HG03066 (cell line): Measurements from ENCODE around the gene ZBTB26.
"Not testable (repeated sequence)": the region's sequence is repeated elsewhere in the genome, so short reads cannot be mapped to it uniquely, and the experiment has no call there.

Source experiments
- ATAC-seq: cut with Tn5 transposase; IDR thresholded peaks from one replicate; pipeline ENCODE4 v1.9.1; 2021; ENCODE audit warnings: low read depth; ENCODE audit not compliant: unreplicated experiment

Gene ZBTB26

DNA sequence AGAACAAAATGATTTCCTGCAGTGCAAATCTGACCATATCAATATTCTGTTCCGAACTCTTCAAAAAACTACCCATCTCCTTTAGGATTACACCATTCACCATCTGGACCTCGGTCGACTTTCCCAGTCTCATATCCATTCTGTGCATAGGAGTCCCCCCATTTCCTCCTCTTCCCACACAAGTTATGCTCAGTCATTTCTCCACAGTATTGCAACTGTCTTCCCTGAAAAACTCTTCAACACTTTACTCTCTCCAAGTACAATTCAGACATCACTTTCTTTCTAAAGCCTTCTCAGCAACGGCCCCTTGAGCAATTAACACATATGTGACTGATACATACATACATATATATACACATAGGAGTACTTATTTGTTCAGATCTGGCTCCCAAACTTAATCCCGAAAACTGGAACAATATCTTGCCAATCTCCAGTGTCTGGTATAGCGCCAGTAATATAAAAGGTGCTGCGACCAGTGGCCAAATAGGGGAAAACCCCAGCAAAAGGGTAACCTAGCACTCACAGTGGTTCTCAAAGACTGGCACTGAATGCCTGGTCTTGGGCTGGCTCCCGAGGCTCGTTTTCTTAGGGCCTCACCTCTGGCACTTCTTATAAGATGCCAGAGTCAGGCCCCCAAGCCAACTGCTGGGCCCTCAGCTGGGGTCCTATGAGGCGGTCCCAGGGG, 629 bp downstream of the ZBTB26 start:
- no peak for ATAC-seq

GRCh38 chr9:122929796-122930354, 1.4 kb downstream of the ZBTB26 start:
- ATAC-seq = no peak

- no peak for ATAC-seq
These were observed 7.4 kb downstream of the ZBTB26 start for GRCh38 chr9:122923947-122924346.

- ATAC-seq = no peak
These were observed 8.6 kb downstream of the ZBTB26 start for GRCh38 chr9:122922713-122923112.

GRCh38 chr9:122918310-122918709, 13.0 kb downstream of the ZBTB26 start:
- no peak for ATAC-seq

DNA sequence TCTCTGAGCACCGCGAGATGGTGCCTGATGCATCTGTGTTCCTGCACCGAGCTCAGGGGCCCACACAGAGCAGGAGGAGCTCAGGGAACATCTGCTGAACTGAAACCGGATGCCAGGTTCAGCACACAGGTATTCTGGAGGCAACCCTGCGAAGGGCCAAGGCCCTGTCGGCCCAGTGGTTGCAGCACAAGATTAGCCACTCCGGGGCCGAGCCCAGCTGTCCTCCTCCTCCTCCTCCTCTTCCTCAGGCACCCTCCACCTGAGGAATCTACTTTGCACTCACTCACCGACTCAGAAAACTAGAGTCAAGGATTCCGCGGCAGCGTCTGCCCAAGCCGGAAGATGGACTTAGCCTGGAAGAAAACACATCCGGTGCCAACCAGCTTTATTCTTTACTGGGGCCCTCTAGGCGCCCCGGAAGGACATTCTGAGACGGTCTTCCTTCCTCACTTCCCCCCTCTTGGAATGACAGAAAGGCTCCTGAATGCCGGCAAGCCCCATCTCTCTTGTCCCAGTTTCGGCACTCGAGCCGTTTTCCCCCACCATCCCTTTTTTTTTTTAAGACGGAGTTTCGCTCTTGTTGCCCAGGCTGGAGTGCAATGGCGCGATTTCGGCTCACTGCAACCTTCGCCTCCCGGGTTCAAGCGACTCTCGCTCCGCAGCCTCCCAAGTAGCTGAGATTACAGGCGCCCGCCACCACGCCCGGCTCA, 18.2 kb downstream of the ZBTB26 start, which contains the start of gene ZBTB6:
ZBTB6 (minus strand) TSS at position 360 of the 710 bp plus-strand sequence. CDS start 1,251 bp downstream, outside the sequence.
- ATAC-seq = peak; percentile 99

GRCh38 chr9:122912671-122912963, 18.7 kb downstream of the ZBTB26 start:
- ATAC-seq = no peak

- not testable (repeated sequence) for ATAC-seq
These were observed 25.2 kb downstream of the ZBTB26 start for GRCh38 chr9:122906122-122906521.

DNA sequence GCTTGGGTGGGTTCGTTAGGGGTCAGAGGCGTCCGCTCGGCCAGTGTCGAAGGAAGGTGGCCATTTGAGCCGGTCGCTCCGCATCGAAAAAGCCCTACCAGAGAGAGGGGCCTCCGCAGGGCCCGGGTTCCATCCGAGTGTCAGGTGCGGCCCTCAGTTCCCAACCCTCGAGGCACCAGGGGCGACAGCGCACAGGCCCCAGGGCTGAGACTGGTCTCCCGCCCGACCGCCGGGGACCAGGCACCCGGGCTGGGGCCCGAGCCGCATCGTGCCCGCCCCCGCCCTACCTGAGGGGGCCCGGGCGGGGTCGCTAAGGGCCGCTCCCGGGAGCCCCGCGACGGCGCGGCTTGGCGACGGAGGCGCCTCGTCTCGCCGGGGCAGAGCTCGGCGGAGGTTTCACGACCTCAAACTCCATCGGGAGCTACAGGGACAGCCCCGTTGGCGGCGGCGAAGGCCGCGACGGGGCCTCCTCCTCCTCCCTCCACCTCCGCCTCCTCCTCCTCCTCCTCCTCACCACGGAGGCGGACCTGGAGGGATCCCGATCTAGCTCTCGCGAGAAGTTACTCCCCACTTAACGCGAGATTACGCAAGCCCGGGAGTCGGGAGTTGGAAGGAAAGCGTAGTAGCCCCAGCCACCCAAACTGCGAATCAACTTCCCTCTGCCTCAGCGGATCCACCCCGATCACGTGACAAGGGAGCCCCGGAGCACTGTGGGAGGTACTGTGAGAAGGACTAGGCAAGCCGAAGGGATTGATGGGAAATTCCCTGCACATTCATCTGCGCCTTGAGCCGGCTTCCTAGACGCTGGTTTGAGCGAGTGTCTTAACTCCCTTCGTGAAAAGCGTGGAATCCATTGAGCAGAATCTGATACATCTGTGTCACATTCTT, 26.2 kb downstream of the ZBTB26 start, which contains the start of gene RC3H2:
RC3H2 (minus strand) TSS at position 537 of the 888 bp plus-strand sequence. CDS start 7,850 bp downstream, outside the sequence.
- ATAC-seq = peak; percentile 78

GRCh38 chr9:122904466-122904822, 26.9 kb downstream of the ZBTB26 start:
- ATAC-seq = peak; percentile 17

- ATAC-seq = no peak
These were observed 30.5 kb downstream of the ZBTB26 start for GRCh38 chr9:122900791-122901190.

- no peak for ATAC-seq
These were observed 33.3 kb downstream of the ZBTB26 start for GRCh38 chr9:122897969-122898368.

DNA sequence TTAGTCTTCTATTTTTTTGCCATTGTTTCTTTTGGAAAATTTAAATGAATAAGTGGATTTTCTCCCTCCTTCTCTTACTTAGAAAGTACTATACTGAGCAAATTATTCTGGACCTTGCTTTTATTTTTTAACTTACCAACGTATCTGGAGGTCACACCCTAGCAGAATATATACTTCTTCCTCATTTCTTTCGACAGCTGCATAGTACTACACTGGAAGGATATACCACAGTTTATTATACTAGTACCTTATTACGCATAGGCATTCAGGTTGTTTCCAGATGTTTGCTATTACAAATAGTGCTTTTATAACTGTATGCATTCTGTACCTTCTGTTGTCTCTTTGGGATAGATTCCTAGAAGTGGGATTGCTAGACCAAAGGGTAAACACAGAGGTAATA, 42.8 kb downstream of the ZBTB26 start:
- ATAC-seq = no peak

GRCh38 chr9:122883125-122883524, 48.2 kb downstream of the ZBTB26 start:
- ATAC-seq = no peak

GRCh38 chr9:122879443-122879842, 51.9 kb downstream of the ZBTB26 start:
- no peak for ATAC-seq

DNA sequence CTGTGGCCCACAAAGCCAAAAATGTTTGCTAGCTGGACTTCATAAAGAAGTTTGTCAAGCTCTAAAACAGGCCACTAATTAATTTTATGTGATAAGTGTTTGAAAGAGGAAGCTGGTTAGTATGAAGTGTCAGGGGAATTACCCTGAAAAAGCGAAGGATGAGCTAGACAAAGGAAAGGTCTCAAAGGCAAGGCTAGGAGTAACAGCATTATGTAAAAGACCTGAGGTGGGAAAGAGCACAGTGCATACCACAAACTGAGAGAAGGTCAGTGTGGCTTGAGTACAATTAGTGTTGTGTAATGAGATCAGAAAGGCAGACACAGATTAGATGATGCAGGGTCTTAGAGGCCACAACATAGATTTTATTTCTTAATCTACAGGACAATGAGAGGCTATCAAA, 55.8 kb downstream of the ZBTB26 start:
- no peak for ATAC-seq

GRCh38 chr9:122867276-122867675, 64.0 kb downstream of the ZBTB26 start:
- ATAC-seq = not testable (repeated sequence)

DNA sequence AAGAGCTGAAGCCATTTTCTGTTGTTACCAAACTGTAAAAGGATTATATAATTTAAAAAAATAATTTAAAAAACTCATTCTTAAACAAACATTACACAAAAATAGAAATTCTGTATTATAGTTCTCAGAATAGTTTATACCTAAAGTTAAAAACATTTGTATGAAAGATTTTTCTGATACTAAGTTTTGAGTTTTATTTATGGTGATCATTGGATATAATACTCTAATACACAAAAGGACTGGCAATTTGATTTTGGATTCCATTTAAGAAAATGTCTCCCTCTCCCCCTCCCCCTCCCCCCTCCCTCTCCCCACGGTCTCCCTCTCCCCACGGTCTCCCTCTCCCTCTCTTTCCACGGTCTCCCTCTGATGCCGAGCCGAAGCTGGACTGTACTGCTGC, 65.2 kb downstream of the ZBTB26 start:
- no peak for ATAC-seq
